Progenitor cell of endocrine pancreas (in vitro differentiated cells): Measurements from ENCODE around the gene CLASP1. TPM values are rescaled to one million over a fixed set of nuclear protein-coding genes. Genes with fewer than 3 reads are reported as not detected.

Experiments used
- DNase-seq: peaks from one replicate; pipeline ENCODE4 v3.0.0; 2021; ENCODE audit warnings: low spot score; ENCODE audit not compliant: unreplicated experiment
- H3K27ac Mint-ChIP-seq: 2 replicates; pipeline ENCODE4 v1.8.0; 2021; ENCODE audit warnings: mild to moderate bottlenecking, moderate library complexity, mixed read lengths
- H3K27me3 Mint-ChIP-seq: 2 replicates; pipeline ENCODE4 v1.8.0; 2021; ENCODE audit warnings: mixed read lengths
- H3K36me3 Mint-ChIP-seq: 2 replicates; pipeline ENCODE4 v1.8.0; 2022; ENCODE audit warnings: mixed read lengths; ENCODE audit not compliant: insufficient read depth
- H3K4me1 Mint-ChIP-seq: 2 replicates; pipeline ENCODE4 v1.8.0; 2021; ENCODE audit warnings: low read depth, mixed read lengths
- H3K4me3 Mint-ChIP-seq: 2 replicates; pipeline ENCODE4 v1.8.0; 2021; ENCODE audit warnings: low read depth, mild to moderate bottlenecking, moderate library complexity, mixed read lengths
- H3K9me3 Mint-ChIP-seq: 2 replicates; pipeline ENCODE4 v1.8.0; 2021; ENCODE audit warnings: low read depth, mixed read lengths
- total RNA-seq: library from RNA; stranded (reverse); gene quantifications from 2 replicates; pipeline ENCODE4 v1.2.1, GENCODE V29; 2021
- TF ChIP-seq, protein P1 (sequence below): fragments of 200-600 bp; sonication (generic); IDR thresholded peaks from one replicate; pipeline ENCODE4 v1.5.0; 2021; ENCODE audit warnings: antibody characterized with exemption, mild to moderate bottlenecking; ENCODE audit not compliant: unreplicated experiment

The CLASP1 gene
- total RNA-seq, 1 donor from 2014 or later = 102 TPM

DNA sequence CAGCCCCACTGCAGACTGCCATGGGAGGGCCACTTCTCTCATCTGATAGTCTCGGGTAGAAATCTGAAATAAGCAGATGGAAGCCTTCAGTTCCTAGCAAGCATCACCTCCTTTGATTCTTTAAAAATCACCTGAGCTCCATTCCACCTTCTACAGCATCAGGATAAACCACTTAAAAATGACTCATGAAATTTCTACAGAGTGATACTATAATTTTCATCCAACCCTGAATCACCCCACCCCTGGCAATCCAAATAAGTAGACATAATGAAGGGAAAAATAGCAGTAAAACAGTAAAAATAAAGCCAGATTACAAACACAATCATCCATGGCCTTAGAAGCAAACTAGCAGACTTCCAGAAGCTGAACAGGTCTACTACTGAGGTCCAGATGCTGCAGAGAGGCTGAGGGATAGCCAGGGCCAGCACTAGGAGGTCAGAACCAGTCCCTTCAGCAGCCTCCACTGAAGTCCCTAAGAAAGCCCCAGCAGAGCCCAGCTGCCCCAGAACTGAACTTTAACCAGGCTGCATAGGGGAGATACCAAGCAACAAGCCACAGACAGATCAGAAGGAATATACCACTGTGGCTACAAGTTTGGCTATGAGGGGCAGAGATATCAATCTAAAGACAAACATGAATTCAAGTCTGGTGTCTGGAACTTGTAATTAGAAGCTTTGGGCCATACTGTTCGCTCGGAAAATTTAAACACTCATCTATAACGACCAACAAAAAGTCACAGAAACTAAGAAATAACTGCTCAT, 173.3 kb downstream of the CLASP1 start:
- no peak overlapping the region for H3K4me3 Mint-ChIP-seq
- peak overlapping the region; percentile 7 for H3K27ac Mint-ChIP-seq
- no peaks in the 10 kb centered on the region for H3K27me3 Mint-ChIP-seq
- no peak for DNase-seq
- peaks cover 3% of the 10 kb centered on the region for H3K36me3 Mint-ChIP-seq
- peaks cover 22% of the 10 kb centered on the region for H3K4me1 Mint-ChIP-seq
- H3K9me3 Mint-ChIP-seq = no peaks in the 10 kb centered on the region
- TF ChIP-seq, protein P1, sequence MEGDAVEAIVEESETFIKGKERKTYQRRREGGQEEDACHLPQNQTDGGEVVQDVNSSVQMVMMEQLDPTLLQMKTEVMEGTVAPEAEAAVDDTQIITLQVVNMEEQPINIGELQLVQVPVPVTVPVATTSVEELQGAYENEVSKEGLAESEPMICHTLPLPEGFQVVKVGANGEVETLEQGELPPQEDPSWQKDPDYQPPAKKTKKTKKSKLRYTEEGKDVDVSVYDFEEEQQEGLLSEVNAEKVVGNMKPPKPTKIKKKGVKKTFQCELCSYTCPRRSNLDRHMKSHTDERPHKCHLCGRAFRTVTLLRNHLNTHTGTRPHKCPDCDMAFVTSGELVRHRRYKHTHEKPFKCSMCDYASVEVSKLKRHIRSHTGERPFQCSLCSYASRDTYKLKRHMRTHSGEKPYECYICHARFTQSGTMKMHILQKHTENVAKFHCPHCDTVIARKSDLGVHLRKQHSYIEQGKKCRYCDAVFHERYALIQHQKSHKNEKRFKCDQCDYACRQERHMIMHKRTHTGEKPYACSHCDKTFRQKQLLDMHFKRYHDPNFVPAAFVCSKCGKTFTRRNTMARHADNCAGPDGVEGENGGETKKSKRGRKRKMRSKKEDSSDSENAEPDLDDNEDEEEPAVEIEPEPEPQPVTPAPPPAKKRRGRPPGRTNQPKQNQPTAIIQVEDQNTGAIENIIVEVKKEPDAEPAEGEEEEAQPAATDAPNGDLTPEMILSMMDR = no peak

DNA sequence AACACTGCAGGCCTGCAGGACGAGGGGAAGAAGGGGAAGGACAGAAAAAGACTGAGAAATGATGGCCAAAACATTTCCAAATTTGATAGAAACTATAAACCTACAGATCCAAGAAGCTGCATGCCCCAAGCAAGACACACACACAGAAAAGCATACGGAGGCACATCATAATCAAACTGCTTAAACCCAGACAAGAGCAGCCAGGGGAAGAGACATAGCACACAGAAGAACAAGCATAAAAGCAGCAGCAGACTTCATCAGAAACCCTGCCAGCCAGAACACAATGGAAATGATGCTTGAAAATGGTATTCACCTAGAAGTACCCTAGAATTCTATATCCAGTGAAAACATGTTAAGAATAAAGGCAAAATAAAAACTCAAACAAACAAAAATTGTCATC, 175.8 kb downstream of the CLASP1 start:
- peaks cover 20% of the 10 kb centered on the region for H3K36me3 Mint-ChIP-seq
- H3K4me1 Mint-ChIP-seq = peaks cover 21% of the 10 kb centered on the region
- H3K9me3 Mint-ChIP-seq = no peaks in the 10 kb centered on the region
- no peaks in the 10 kb centered on the region for H3K27me3 Mint-ChIP-seq
- no peak for DNase-seq
- no peak overlapping the region for H3K4me3 Mint-ChIP-seq
- TF ChIP-seq, protein P1 = no peak
- no peak overlapping the region for H3K27ac Mint-ChIP-seq

DNA sequence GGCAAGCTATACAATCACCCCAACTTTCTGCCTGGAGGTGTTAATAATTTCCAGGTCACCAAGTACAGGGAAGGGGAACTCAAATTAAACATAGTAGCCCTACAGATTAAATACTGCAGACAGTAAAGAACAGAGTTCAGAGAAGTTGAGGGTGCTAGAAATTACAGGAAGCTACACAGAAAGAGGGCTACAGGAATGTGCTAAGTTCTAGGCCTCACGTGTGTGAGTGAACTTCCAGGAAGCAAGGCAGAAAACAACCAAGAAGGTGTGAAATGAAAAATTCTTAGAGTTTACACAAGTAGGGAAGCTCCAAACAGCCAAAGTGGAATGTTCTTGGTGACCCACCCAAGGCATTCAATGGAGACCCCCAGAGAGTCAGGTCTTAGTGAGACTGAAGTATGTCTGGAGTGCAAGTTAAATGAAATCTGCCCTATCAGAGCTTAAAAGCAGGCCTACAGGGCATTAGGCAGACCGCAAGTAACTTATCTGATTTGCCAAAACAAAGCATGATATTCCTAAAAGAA, 176.7 kb downstream of the CLASP1 start:
- no peak overlapping the region for H3K4me3 Mint-ChIP-seq
- peaks cover 21% of the 10 kb centered on the region for H3K4me1 Mint-ChIP-seq
- peaks cover 30% of the 10 kb centered on the region for H3K36me3 Mint-ChIP-seq
- H3K27me3 Mint-ChIP-seq = no peaks in the 10 kb centered on the region
- DNase-seq = no peak
- H3K9me3 Mint-ChIP-seq = no peaks in the 10 kb centered on the region
- H3K27ac Mint-ChIP-seq = no peak overlapping the region
- TF ChIP-seq, protein P1 = no peak

DNA sequence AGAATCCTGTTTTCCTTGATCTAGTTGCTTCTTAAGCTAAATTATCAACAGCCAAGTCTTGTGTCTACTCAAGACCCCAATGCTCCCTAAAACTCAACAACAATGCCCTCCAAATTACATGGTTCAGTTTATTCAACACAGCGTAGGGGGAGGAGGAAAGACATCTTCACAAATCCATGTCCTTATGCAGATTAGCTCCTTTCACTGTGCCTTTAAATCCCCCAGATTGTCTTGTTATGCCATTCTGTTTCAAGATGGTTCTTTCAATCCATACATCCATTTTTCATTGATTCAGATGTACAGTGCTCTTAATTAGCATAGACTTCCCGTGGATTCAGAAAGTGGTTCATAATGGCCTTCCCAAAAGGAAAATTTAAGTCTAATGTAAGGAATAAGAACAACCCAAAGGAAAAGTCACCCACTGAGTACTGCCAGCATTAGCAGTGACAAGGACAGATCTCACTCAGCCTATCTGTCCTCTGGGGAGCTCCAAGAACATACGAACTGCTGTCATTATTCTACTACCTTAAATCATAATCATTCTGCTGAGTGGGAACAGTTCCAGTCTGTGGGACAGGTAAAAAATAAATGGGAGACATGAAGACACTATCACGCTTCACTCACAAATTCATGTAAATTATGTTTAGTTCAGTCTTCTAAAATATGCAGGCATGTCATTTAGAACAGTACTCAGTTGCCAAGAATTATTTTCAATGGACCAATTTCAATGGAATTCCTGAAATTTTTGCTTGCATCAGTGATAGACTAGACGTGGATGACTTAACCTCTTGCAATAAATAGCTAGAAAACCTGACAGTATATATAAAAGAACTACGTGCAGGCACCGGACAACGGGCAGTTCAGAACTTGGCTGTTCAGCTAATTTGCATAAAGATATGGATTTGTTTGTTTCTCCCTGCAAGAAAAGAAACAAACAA, 177.5 kb downstream of the CLASP1 start:
- Mint-ChIP-seq H3K27me3 (no peaks in the 10 kb centered on the region), H3K4me3 (no peak overlapping the region), H3K27ac (no peak overlapping the region), H3K36me3 (peaks cover 37% of the 10 kb centered on the region), H3K9me3 (no peaks in the 10 kb centered on the region), H3K4me1 (peaks cover 19% of the 10 kb centered on the region)
- TF ChIP-seq, protein P1 = no peak
- no peak for DNase-seq

DNA sequence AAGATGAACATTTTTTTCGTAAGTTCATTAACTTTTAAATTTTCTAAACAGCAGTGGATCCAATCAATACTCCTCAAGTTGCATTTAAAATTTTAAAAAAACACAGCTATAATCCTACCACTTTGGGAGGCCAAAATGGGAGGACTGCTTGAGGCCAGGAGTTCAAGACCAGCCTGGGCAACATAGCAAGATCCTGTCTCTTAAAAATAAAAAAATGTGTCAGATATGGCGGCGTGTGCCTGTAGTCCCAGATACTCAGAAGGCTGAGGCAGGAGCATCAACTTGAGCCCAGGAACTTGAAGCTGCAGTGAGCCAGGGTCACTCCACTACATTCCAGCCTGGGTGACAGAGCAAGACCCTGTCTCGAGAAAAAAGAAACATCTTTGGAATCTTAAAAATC, 178.3 kb downstream of the CLASP1 start:
- Mint-ChIP-seq H3K27me3 (no peaks in the 10 kb centered on the region), H3K36me3 (peaks cover 43% of the 10 kb centered on the region), H3K9me3 (no peaks in the 10 kb centered on the region), H3K4me3 (no peak overlapping the region), H3K4me1 (peaks cover 11% of the 10 kb centered on the region), H3K27ac (no peak overlapping the region)
- no peak for DNase-seq
- TF ChIP-seq, protein P1 = no peak
